GM23338 (cell line): ENCODE results near the gene NGEF. TPM values are rescaled to one million over a fixed set of nuclear protein-coding genes. Genes with fewer than 3 reads are reported as not detected.

Experiments used
- ATAC-seq: fragments of 200-7000 bp; cut with Tn5 transposase; 3 replicates; pipeline ENCODE4 v1.9.1; 2020
- DNase-seq: peaks from one replicate; pipeline ENCODE4 v3.0.0-alpha.2; 2015; ENCODE audit warnings: low spot score
- H2AFZ ChIP-seq: fragments of 200-600 bp; sonication (generic); 2 replicates; pipeline ENCODE4 v1.8.0; 2016; ENCODE audit warnings: antibody characterized with exemption, mild to moderate bottlenecking, moderate library complexity
- H3F3A ChIP-seq: fragments of 200-600 bp; sonication (generic); replicated peaks from 2 replicates; pipeline ENCODE4 v1.8.0; 2017; ENCODE audit warnings: antibody characterized with exemption, mixed run types, low read depth
- H3K27ac ChIP-seq: fragments of 200-600 bp; sonication (generic); 2 replicates; pipeline ENCODE4 v1.6.1; 2016; ENCODE audit warnings: low read depth
- H3K27me3 ChIP-seq: fragments of 200-600 bp; sonication (generic); 2 replicates; pipeline ENCODE4 v1.8.0; 2016; ENCODE audit warnings: mild to moderate bottlenecking, mixed run types, moderate library complexity; ENCODE audit not compliant: insufficient read depth
- H3K36me3 ChIP-seq: fragments of 200-600 bp; sonication (generic); 2 replicates; pipeline ENCODE4 v1.8.0; 2016; ENCODE audit warnings: mild to moderate bottlenecking; ENCODE audit not compliant: insufficient read depth
- H3K4me1 ChIP-seq: fragments of 200-600 bp; sonication (generic); 2 replicates; pipeline ENCODE4 v1.8.0; 2016; ENCODE audit warnings: mild to moderate bottlenecking, moderate library complexity; ENCODE audit not compliant: insufficient read depth
- H3K4me2 ChIP-seq: fragments of 200-600 bp; sonication (generic); 2 replicates; pipeline ENCODE4 v1.7.1; 2017; ENCODE audit warnings: mixed run types
- H3K4me3 ChIP-seq: fragments of 200-600 bp; sonication (generic); 2 replicates; pipeline ENCODE4 v1.6.1; 2016; ENCODE audit warnings: mixed run types
- H3K79me2 ChIP-seq: fragments of 200-600 bp; sonication (generic); replicated peaks from 2 replicates; pipeline ENCODE4 v1.8.0; 2017; ENCODE audit warnings: mild to moderate bottlenecking; ENCODE audit not compliant: insufficient read depth
- H3K9me2 ChIP-seq: fragments of 200-600 bp; sonication (generic); 2 replicates; pipeline ENCODE4 v1.8.0; 2017; ENCODE audit not compliant: insufficient read depth
- H4K20me1 ChIP-seq: fragments of 200-600 bp; sonication (generic); replicated peaks from 2 replicates; pipeline ENCODE4 v1.8.0; 2017; ENCODE audit warnings: mild to moderate bottlenecking; ENCODE audit not compliant: insufficient read depth
- H3K27ac Mint-ChIP-seq: 2 replicates; pipeline ENCODE4 v1.8.0; 2020; ENCODE audit warnings: inconsistent platforms, mild to moderate bottlenecking, moderate library complexity, mixed read lengths
- H3K27me3 Mint-ChIP-seq: 3 replicates; pipeline ENCODE4 v1.8.0; 2022; ENCODE audit warnings: low read depth, mild to moderate bottlenecking, moderate library complexity, mixed read lengths, inconsistent platforms; ENCODE audit not compliant: insufficient read depth, poor library complexity
- H3K36me3 Mint-ChIP-seq: 3 replicates; pipeline ENCODE4 v1.8.0; 2021; ENCODE audit warnings: low read depth, mild to moderate bottlenecking, inconsistent platforms, moderate library complexity, mixed read lengths
- H3K4me1 Mint-ChIP-seq: 3 replicates; pipeline ENCODE4 v1.8.0; 2020; ENCODE audit warnings: mild to moderate bottlenecking, inconsistent platforms, mixed read lengths
- H3K4me3 Mint-ChIP-seq: 3 replicates; pipeline ENCODE4 v1.8.0; 2021; ENCODE audit warnings: moderate library complexity, mild to moderate bottlenecking, inconsistent platforms, mixed read lengths
- H3K9me3 Mint-ChIP-seq: 3 replicates; pipeline ENCODE4 v1.8.0; 2020; ENCODE audit warnings: moderate library complexity, mild to moderate bottlenecking, inconsistent platforms, mixed read lengths
- CREB1 ChIP-seq: fragments of 250-450 bp; sonication (Bioruptor Pico); IDR thresholded peaks from 2 replicates; pipeline ENCODE4 v1.5.0; 2020; ENCODE audit warnings: low read depth, mild to moderate bottlenecking, moderate library complexity
- EZH2 ChIP-seq: fragments of 200-600 bp; sonication (generic); IDR thresholded peaks from one replicate; pipeline ENCODE4 v1.8.0; 2017; ENCODE audit warnings: antibody characterized with exemption, mild to moderate bottlenecking, low read depth; ENCODE audit not compliant: unreplicated experiment
- EZH2phosphoT487 ChIP-seq: fragments of 200-600 bp; sonication (generic); IDR thresholded peaks from one replicate; pipeline ENCODE4 v1.8.1; 2018; ENCODE audit warnings: antibody characterized with exemption; ENCODE audit not compliant: unreplicated experiment
- JUNB ChIP-seq: IDR thresholded peaks from one replicate; pipeline ENCODE4 v1.6.1; 2016; ENCODE audit warnings: antibody characterized with exemption; ENCODE audit not compliant: unreplicated experiment
- NANOG ChIP-seq: IDR thresholded peaks from 2 replicates; pipeline ENCODE4 v1.6.1; 2016; ENCODE audit warnings: antibody characterized with exemption, borderline replicate concordance
- POLR2AphosphoS5 ChIP-seq: IDR thresholded peaks from 2 replicates; pipeline ENCODE4 v1.6.1; 2016; ENCODE audit warnings: antibody characterized with exemption, low read depth
- REST ChIP-seq: IDR thresholded peaks from one replicate; pipeline ENCODE4 v1.6.1; 2018; ENCODE audit warnings: antibody characterized with exemption; ENCODE audit not compliant: unreplicated experiment
- STAT1 ChIP-seq: IDR thresholded peaks from one replicate; pipeline ENCODE4 v1.6.1; 2016; ENCODE audit warnings: antibody characterized with exemption; ENCODE audit not compliant: unreplicated experiment
- ZNF114 ChIP-seq: fragments of 250-450 bp; sonication (Bioruptor Pico); IDR thresholded peaks from 2 replicates; pipeline ENCODE4 v1.5.0; 2020; ENCODE audit warnings: mild to moderate bottlenecking, moderate library complexity
- ZNF331 ChIP-seq: fragments of 250-450 bp; sonication (Bioruptor Pico); IDR thresholded peaks from 2 replicates; pipeline ENCODE4 v1.5.0; 2020; ENCODE audit warnings: low read depth, mild to moderate bottlenecking, moderate library complexity
- polyA plus RNA-seq: library from polyadenylated mRNA; unstranded; fragments of >200 nt; fragmentation: Nextera tagmentation; extraction: Ambion mirVana; gene quantifications from 2 replicates; pipeline ENCODE4 v1.2.1, GENCODE V29; 2016
- total RNA-seq: library from RNA; depleted of rRNA; stranded (reverse); fragments of >200 nt; shearing (Covaris generic); gene quantifications from 2 replicates; pipeline ENCODE4 v1.2.3, GENCODE V29; 2014
- TF ChIP-seq, protein P1 (sequence below), 2 experiments: fragments of 200-600 bp in 1 of 2; sonication (generic) in 1 of 2; conservative IDR thresholded peaks; 2 replicates each; pipeline versions ENCODE4 v1.5.1 to v1.6.1; 2016 to 2017; ENCODE audit warnings: antibody characterized with exemption in 2 of 2, low read depth in 2 of 2, mild to moderate bottlenecking in 2 of 2, moderate library complexity in 1 of 2
- TF ChIP-seq, protein P2 (sequence below): fragments of 250-450 bp; sonication (Bioruptor Pico); IDR thresholded peaks from 2 replicates; pipeline ENCODE4 v1.5.0; 2020; ENCODE audit warnings: mild to moderate bottlenecking, moderate library complexity
- TF ChIP-seq, protein P3 (sequence below): IDR thresholded peaks from 2 replicates; pipeline ENCODE4 v1.6.1; 2016; ENCODE audit warnings: antibody characterized with exemption

Gene NGEF
- total and polyA plus RNA-seq, 2 experiments from 2014 or later = 1.8 to 5.4 TPM

DNA sequence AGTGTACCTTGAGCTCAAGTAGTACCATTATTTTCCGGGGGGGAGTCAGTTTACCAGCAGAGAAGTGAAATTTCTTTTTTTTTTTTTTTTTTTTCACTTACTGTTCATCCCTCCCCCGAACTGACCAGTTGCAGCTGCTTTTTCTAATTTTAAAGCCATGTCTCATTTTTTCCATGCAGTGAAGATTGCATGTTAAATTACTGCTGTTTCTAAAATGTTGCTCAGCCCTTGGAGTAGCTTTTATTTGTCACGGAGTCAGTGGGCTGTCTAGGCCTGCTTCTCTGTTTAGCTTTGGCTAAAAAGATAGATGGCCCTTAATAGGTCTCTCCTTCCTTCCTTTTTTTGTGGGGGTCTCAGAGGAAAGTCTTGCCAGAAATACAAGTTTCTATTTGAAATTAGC, 70.2 kb downstream of the NGEF start:
- Mint-ChIP-seq H3K4me3 (no peak overlapping the region), H3K9me3 (peaks cover 7% of the 10 kb centered on the region; the same call in 1 of the 3 replicates), H3K36me3 (0 out of 3 replicates have a peak, but pooled peaks cover 4% of the 10 kb centered on the region), H3K27ac (no peak overlapping the region), H3K27me3 (peaks cover 3% of the 10 kb centered on the region), H3K4me1 (no peaks in the 10 kb centered on the region)
- H3F3A ChIP-seq = no peaks in the 10 kb centered on the region
- no peak for DNase-seq
- no peaks in the 10 kb centered on the region for H3K79me2 ChIP-seq
- H3K4me3 ChIP-seq = no peak overlapping the region
- H4K20me1 ChIP-seq = no peaks in the 10 kb centered on the region
- TF ChIP-seq EZH2phosphoT487 (no peak), JUNB (no peak), POLR2AphosphoS5 (no peak), EZH2 (no peak), ZNF331 (CRISPR knock-in tag) (no peak), CREB1 (no peak), REST (no peak), STAT1 (no peak), ZNF114 (no peak), NANOG (no peak)
- TF ChIP-seq, protein P1, sequence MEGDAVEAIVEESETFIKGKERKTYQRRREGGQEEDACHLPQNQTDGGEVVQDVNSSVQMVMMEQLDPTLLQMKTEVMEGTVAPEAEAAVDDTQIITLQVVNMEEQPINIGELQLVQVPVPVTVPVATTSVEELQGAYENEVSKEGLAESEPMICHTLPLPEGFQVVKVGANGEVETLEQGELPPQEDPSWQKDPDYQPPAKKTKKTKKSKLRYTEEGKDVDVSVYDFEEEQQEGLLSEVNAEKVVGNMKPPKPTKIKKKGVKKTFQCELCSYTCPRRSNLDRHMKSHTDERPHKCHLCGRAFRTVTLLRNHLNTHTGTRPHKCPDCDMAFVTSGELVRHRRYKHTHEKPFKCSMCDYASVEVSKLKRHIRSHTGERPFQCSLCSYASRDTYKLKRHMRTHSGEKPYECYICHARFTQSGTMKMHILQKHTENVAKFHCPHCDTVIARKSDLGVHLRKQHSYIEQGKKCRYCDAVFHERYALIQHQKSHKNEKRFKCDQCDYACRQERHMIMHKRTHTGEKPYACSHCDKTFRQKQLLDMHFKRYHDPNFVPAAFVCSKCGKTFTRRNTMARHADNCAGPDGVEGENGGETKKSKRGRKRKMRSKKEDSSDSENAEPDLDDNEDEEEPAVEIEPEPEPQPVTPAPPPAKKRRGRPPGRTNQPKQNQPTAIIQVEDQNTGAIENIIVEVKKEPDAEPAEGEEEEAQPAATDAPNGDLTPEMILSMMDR (conservative IDR thresholded peaks at IDR 0.05; ENCODE audit: low read depth in 2 of 2) = no peak
- TF ChIP-seq, protein P2, sequence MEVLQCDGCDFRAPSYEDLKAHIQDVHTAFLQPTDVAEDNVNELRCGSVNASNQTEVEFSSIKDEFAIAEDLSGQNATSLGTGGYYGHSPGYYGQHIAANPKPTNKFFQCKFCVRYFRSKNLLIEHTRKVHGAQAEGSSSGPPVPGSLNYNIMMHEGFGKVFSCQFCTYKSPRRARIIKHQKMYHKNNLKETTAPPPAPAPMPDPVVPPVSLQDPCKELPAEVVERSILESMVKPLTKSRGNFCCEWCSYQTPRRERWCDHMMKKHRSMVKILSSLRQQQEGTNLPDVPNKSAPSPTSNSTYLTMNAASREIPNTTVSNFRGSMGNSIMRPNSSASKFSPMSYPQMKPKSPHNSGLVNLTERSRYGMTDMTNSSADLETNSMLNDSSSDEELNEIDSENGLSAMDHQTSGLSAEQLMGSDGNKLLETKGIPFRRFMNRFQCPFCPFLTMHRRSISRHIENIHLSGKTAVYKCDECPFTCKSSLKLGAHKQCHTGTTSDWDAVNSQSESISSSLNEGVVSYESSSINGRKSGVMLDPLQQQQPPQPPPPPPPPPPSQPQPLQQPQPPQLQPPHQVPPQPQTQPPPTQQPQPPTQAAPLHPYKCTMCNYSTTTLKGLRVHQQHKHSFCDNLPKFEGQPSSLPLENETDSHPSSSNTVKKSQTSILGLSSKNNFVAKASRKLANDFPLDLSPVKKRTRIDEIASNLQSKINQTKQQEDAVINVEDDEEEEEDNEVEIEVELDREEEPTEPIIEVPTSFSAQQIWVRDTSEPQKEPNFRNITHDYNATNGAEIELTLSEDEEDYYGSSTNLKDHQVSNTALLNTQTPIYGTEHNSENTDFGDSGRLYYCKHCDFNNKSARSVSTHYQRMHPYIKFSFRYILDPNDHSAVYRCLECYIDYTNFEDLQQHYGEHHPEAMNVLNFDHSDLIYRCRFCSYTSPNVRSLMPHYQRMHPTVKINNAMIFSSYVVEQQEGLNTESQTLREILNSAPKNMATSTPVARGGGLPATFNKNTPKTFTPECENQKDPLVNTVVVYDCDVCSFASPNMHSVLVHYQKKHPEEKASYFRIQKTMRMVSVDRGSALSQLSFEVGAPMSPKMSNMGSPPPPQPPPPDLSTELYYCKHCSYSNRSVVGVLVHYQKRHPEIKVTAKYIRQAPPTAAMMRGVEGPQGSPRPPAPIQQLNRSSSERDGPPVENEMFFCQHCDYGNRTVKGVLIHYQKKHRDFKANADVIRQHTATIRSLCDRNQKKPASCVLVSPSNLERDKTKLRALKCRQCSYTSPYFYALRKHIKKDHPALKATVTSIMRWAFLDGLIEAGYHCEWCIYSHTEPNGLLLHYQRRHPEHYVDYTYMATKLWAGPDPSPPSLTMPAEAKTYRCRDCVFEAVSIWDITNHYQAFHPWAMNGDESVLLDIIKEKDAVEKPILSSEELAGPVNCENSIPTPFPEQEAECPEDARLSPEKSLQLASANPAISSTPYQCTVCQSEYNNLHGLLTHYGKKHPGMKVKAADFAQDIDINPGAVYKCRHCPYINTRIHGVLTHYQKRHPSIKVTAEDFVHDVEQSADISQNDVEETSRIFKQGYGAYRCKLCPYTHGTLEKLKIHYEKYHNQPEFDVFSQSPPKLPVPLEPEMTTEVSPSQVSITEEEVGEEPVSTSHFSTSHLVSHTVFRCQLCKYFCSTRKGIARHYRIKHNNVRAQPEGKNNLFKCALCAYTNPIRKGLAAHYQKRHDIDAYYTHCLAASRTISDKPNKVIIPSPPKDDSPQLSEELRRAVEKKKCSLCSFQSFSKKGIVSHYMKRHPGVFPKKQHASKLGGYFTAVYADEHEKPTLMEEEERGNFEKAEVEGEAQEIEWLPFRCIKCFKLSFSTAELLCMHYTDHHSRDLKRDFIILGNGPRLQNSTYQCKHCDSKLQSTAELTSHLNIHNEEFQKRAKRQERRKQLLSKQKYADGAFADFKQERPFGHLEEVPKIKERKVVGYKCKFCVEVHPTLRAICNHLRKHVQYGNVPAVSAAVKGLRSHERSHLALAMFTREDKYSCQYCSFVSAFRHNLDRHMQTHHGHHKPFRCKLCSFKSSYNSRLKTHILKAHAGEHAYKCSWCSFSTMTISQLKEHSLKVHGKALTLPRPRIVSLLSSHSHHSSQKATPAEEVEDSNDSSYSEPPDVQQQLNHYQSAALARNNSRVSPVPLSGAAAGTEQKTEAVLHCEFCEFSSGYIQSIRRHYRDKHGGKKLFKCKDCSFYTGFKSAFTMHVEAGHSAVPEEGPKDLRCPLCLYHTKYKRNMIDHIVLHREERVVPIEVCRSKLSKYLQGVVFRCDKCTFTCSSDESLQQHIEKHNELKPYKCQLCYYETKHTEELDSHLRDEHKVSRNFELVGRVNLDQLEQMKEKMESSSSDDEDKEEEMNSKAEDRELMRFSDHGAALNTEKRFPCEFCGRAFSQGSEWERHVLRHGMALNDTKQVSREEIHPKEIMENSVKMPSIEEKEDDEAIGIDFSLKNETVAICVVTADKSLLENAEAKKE (CRISPR knock-in tag) = no peak
- TF ChIP-seq, protein P3, sequence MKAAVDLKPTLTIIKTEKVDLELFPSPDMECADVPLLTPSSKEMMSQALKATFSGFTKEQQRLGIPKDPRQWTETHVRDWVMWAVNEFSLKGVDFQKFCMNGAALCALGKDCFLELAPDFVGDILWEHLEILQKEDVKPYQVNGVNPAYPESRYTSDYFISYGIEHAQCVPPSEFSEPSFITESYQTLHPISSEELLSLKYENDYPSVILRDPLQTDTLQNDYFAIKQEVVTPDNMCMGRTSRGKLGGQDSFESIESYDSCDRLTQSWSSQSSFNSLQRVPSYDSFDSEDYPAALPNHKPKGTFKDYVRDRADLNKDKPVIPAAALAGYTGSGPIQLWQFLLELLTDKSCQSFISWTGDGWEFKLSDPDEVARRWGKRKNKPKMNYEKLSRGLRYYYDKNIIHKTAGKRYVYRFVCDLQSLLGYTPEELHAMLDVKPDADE = no peak
- H3K9me2 ChIP-seq = no peaks in the 10 kb centered on the region
- no peaks in the 10 kb centered on the region for H3K27me3 ChIP-seq
- no peaks in the 10 kb centered on the region for H3K36me3 ChIP-seq
- no peaks in the 10 kb centered on the region for H3K4me1 ChIP-seq
- H3K27ac ChIP-seq = no peak overlapping the region
- no peak overlapping the region for H2AFZ ChIP-seq
- ATAC-seq = no peak
- no peak overlapping the region for H3K4me2 ChIP-seq
